Activated CD8-positive, alpha-beta memory T cell treated with anti-CD3 and anti-CD28 coated beads, Interleukin-2, amount 50 U/mL, for 1 hour (primary cell): Measurements from ENCODE around the gene CACNA2D3.
"Not testable (repeated sequence)": the region's sequence is repeated elsewhere in the genome, so short reads cannot be mapped to it uniquely, and the experiment has no call there.

Experiments used
- DNase-seq: peaks from one replicate; pipeline ENCODE4 v3.0.0-alpha.2; 2020; ENCODE audit errors: extremely low read depth

Gene CACNA2D3

DNA sequence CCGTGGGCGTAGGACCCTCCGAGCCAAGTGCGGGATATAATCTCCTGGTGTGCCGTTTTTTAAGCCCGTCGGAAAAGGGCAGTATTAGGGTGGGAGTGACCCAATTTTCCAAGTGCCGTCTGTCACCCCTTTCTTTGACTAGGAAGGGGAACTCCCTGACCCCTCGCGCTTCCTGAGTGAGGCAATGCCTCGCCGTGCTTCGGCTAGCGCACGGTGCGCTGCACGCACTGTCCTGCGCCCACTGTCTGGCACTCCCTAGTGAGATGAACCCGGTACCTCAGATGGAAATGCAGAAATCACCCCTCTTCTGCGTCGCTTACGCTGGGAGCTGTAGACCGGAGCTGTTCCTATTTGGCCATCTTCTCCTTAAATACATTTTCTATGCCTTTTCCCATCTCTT, 342.2 kb downstream of the CACNA2D3 start:
- DNase-seq: not testable (repeated sequence)

DNA sequence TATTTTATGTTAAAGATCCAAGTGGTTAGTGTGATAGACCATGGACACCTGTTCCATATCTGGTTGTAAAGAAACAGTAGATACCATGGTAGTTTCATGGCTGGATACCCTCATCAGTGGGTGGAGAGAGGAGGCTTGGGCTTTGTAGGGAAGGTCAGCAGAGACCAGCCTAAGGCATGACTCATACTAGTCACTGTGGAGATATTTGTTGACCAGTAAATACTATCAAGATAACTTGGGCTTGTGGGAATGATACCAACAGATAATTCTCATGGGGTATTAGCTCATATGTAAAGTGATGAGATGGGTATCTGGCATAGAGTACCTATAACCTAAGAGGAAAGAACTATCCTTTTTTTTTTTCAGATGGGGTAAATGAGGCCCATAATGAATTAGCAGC, 354.5 kb downstream of the CACNA2D3 start:
- no peak for DNase-seq

DNA sequence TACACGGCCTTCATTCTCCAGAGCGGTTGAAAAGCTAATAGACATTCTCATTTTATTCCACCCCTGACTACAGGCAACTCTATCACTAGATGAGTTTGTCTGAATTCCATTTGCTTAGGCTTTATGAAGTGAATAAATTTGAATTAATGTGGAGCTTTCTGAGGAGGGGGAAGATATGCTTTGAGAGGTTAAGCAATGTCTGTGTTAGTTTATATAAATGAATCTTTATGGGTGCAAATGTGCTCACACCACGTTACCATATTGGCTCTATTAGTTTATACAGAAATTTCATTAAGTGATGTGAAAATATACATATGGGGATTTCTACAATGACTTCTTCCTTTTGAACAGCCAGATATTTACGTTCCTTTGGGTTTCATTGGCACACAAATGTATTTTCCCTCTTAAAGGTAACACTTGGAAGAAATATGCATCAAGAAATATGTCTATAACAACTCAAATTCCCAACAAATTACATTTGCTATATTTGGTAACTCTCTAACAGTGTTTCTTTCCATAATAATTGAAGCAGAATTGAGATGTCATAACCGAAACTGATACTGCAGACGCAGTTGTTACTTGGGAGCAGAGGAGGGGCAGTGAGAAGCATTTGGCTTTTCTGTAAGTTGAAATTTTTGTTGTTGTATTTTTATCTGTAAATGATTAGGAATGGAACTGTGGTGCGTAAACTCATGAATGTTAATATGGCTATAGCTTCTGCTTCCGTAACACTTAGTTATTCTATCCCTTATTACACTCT, 359.4 kb downstream of the CACNA2D3 start:
- DNase-seq: no peak

DNA sequence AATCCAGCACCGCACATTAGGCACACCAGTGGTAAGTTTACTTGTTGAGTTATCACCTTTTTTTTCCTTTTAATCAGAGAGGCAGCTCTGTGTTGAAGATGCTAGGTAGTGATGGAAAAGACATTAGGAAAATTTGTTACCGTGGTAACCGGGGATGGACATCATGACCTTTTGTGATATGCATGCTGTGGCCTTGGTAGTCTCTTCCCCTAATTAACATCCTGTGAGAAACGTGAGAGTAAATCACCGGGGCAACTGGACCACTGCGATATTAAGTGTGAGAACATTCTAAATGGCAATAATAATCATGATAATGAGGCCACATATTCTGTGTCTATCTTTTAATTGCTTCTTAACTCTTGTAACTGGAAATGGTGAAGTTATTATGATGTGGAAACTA, 362.0 kb downstream of the CACNA2D3 start:
- no peak for DNase-seq

DNA sequence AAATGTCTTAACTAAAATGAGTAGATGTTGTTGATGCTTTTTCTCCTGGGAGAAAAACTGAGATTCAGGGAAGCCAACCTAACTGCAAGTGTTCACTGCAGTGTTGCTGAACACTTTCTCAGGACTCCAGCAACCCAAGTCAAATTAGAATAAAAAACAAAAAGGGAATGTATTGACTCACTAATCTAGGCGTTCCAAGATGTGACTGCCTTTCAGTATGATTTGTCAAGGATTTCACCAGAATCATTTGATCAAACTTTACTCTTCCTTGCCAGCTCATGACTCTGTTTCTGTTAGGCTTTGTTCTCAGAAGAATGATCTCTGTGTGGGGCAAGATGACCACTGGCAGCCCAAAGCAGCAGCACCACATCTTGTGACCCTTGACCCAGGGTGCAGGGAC, 364.0 kb downstream of the CACNA2D3 start:
- no peak for DNase-seq

DNA sequence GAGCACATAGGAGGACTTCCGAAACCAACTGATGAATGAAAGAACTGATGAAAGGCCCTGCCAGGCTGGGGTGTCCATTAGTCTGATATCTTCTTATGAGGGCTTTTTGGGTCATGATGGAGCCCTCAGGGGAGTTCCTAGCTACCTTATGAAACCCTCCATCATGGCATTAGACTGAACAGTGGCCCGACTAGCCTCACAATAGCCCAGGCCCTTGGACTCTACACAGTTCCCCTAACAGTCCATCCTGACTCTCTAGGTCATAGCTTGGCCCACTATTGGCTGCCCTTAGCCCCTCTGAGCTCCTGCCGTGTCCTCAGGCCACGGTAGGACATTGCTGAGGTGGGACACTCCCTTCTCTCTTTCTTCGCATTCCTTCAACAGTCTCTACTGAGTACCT, 365.9 kb downstream of the CACNA2D3 start:
- DNase-seq: no peak

DNA sequence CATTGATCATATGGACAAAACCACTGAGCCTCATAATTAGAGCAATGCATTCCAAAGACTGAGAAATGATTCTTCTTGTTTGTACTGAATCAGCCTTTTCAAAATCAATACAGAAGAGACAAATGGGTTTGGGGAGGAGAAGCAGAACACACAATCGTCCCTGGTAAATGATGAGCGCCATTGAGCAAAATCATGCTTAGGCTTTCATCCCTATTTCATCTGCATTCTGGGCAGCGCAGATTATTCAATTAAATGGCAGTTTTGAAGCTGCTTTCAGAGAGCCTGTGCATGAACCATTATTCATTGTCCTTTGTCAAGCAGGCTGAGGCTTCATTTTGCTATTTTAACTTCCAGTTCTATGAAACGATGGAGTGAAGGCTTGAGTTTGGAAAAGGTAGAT, 371.9 kb downstream of the CACNA2D3 start:
- no peak for DNase-seq

DNA sequence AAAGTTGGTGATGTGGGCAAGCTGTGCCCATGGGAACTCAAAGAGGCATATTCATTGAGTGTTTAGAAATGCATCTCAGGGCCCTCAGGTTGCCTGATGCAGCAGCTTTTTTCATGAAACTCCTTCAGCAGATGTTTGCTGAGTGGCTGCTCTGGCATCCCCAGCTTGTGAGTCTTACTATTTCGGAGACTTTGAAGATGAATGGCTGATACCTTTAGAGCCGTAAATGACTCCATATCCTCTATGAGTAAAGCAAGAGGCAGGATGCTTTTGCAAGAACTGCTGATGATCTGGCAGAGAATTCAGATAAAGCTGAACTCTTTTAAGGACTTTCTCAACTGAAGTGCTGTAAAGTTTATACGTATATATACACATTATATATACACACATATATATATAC, 384.3 kb downstream of the CACNA2D3 start:
- no peak for DNase-seq

DNA sequence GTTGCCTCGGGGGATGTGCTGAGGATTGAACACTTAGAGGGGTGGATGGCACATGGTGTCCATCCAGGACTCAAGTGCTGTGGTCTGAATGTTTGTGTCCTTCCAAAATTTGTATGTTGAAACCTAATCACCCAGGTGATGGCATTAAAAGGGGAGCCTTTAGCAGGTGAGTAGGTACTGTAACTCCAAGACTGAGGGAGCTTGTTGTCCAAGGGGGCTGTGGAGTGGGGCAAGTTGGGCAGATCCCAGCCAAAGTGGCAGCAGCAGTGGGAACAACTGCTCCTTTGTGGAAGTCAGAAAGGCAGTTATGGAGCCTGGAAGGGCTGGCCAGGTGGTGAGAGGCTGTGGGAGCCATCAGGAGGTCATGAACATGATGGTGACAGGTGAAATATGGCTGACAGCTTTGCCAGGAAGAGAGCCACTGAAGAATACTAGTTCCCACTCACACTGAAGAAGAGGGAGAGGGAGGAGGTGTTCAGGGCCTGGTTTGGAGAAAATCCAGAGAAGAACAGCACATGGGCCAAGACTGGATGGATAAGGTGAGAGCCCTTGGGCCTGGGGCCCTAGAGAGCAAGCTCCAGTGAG, 385.6 kb downstream of the CACNA2D3 start:
- no peak for DNase-seq

DNA sequence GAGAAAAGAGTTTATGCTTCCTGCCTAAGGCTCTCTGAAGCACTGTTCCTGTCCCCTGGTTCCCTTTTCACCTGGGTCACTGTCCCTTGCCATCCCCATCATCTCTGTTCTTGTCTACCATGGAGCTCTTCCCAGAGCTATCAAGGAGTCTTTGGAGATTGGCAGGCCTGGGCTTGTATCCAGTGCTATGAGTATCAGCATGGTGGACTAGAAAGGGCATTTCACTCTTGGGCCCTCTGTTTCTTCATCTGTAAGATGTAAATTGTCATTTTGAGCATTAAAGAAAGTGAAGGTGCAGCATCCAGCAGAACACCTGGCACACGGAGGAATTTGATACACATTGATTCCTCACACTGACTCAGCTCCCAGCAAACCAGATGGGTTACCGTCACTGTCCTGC, 388.2 kb downstream of the CACNA2D3 start:
- DNase-seq: no peak

DNA sequence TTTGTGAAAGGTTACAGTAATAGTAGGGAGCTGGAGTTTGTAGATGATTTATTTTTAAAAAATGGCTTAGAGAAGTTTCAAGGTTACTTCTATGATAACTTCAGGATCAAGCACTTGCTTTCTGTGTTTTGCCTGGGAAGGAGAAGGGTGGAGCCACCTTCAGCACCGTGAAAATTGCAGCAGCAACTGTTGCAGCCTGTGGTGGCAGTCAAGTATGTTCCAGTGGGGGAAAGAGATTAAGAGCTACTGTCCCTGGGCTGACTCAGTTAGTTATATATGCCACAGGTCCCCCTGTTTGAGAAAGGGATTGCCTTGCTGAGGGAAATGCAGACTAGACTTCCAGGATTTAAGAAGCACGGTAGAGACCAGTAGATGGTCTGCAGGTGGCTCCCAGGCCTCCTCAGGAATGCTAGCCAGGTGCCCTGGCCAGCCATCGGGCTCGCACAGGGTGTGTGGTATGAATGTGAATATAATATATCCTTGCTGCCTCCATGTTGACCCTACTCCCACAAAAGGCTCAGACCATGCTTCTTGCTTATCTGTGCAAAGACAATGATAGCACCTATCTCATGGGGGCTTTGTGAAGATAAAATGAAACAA, 389.5 kb downstream of the CACNA2D3 start:
- no peak for DNase-seq

DNA sequence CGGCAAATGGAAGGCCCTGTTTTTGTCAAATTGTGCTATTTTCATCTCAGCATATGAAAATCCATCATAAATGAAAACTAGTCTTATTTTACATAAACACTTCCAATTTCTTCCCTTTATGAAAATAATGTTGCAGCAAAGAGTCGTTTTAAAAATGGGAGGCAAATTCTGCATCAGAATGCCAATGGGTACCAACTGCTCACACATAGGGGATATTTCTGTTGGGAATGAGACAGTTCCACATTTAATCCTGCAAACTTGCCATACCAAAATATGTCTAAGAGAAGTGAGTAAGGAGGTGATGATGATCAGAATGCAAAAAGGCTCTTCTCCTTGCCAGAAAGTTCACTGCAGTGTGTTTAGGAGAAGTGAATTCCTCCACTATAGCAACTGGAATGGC, 391.7 kb downstream of the CACNA2D3 start:
- no peak for DNase-seq

DNA sequence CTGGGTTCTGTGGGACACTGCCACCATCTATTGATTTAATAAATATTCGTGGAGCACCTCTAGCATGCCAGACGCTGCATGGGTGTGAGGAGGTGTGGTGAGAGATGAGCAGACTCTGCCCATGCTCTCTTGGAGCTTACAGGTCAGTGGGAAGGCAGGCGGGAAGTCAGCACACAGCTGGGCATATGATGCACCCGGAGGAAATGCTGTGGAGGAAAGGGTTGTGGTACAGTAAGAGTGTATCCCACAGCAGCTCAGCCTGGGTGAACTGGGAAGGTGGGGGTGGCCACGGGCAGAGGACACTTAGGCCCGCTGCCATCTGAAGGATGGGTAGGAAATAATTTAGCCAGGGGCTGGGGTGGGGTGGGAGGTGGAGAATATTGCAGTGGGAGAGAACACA, 392.1 kb downstream of the CACNA2D3 start:
- DNase-seq: no peak

DNA sequence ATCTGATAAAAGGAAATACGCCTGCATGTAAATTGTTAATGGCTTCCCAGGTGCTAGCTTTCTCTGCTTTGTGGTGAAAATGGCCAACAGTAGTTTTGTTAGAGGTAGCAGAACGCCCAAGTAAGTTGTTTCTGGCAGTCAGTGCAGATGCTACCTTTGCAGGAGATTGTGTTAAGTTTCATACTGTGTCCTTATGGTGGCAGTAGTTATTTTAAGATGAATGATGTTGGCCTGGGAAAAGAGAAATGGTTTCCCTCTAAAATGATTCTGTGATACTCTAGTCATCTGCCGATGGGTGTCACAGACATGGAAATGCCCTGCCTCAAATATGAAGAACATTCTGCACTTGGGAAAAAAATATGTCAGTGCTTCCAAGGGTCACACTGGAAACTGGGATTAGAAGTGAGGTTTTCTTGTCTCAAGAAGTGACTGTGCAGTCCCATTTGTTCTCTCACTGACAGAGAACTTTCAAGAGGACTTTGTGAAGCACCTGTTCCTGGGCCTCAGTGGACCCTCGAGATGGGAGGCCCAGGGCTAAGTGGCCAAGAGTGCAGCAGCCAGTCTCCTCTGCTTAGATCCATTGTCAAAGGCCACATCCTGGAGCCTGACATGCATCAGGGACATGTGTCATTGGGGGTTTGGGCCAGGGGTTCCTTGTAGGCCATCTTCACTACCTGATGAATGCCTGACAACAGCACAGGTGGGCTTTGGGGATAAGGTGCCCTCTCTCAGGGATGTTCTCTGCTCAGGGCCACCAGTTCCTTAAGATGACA, 393.3 kb downstream of the CACNA2D3 start:
- DNase-seq: no peak

DNA sequence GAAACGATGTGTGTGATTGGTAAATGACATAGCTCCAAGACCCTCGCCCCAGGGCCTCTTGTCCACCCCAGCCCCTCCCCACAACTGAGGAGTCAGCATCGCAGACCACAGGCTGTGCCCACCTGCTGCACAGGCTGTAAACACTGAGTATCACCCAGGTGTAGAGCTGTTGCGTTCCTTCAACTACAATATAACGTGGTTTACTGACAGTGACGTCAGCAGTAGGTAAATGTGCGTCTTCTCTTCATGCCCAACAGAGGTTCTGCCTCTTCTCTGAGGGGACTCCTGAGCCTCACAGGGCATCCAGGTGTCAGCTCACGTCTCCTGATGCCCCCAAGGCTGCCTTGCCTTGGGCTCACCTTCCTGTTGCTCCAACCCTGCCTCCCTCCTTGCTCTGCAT, 395.1 kb downstream of the CACNA2D3 start:
- DNase-seq: no peak

DNA sequence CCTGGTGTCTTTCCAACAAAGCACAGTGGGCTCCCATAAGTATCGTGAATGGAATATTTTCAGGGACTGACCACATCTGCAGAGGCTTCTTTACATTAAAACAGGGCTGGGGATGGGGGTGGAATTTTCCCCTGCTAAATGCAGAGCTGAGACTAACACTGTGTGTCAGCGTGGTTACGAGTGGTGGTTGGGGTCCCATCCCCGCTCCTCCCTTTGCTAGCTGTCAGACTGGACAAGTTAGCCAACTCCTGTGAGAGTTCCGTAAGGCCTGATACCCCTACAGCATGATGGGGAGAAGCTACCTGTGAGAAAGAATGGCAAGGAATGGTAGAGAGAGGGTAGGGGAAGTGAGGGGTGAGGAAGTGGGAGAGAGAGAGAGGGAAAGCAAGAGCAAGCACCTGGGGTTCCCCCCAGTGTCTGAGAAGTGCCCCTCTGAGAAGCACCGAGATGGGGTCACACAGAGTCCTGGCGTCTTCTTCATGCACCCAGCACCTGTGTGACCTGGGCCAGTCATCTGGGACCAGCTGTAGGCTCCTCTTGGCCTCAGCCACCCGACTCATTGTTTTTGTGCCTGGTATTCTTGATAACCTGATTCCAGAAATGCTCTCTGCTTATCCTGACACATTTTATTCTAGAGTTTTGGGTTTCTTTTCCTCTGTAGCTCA, 395.8 kb downstream of the CACNA2D3 start:
- no peak for DNase-seq

DNA sequence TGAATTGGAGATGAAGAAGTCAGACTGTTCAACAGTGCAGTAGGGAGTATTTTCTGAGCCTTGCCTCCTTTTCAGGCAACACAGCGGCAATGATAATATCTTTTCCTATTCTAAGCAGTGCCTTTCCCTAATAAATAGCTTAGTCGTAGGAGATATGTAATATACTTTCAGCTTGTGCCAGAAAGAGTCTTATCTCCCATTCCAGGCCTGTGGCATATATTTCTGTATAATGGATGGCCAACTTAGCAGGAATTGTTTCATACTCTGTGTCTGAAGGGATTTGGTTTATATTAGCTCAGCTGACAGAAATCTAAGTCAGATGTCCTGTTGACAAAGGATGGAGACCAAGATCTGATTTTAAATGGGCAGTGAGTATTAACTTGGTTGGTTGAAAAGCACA, 397.1 kb downstream of the CACNA2D3 start:
- DNase-seq: no peak

DNA sequence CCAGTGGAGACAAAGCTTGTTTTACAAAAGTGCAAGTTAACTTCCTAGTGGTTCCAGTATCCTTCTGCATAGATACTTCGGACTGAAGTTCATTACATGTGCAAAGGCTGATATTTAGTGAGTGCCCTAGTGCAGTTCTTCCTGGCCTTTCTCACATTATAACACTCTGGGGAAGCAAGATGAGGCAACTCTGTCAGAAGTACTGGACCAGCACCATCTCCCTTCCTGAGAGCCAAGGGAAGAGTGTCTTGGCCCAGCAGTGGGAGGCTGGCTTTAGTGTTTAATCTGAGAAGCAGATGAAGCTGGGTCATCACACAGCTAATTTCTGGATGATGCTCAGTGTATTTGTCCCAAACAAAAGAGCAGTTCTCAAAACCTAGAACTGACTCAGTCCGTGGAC, 397.7 kb downstream of the CACNA2D3 start:
- DNase-seq: no peak

DNA sequence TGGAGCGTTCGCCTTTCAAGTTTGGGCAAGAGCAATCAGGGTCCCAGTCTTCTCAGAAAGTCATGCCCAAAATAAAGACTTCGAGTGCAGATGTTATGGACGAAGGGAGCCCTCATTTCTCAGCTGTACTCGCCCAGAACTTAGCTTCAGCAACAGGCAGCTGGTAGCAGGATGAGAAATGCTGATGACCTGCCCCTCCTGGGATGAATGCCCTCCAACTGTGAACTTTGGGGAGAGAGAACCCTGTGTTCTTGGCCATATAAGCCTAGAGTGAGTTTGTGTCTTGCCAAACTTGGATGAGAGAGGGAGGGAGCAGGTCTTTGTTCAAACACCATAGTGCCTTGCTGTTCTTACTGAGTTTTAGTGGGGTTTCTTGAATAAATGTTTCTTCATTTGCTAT, 405.2 kb downstream of the CACNA2D3 start:
- DNase-seq: no peak

DNA sequence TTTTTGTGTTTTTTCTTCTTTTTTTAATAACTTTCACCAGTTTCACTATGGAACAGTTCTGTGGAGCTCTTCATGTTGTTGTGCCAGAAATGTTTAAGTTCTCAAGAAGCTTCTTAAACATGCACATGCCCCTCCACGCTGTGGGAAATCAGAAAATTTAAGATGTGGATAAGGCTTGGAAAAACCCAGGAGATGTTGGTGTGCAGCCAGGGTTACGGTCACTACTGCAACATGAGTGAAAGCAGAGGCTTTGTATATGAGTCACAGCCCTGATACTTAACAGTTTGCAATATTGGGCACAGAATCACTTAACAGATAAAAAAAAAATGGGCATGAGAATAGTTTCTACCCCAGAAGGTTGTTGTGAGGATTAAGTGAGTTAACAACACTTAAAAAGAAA, 405.6 kb downstream of the CACNA2D3 start:
- DNase-seq: no peak

DNA sequence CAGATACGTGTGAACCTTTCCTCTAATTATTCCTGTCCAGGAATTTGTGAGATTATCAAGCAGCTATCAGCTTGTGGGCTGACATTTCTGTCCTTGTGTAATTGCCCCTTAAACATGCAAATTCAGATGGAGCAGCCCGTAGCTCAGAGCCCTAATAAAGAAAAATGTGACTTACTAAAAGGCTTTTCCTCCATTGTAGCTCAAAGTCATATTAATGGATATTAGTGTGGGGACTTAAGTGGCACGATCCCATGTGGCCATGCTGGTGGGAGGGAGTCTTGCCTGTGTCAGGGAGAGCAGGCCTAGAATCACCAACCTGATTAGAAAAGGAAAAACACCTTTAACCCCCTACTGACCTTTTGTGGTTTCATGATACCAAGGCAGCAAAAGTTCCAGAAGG, 406.3 kb downstream of the CACNA2D3 start:
- DNase-seq: no peak

DNA sequence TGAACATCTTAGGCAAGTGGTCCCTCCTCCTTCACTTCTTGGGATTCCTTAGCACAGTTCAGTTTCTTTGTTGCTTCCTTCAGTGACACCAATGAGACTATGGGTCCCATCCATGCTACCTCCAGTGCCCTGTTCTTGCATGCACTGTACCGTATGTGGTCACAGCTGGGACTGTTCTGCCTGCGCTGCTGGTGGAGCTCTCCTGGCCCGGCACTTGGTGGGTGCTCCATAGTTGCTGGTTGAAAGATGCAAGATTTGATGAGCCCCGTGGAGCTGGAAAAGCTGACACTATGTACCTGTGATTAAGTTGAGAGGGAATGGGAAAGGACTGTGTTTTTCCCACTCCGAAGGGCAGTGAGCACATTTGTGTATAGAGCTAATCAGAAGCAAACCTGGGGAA, 407.7 kb downstream of the CACNA2D3 start:
- DNase-seq: no peak
